ENCODE data around the gene TSPAN3.
A peak's percentile ranks its signal among the peaks of the same experiment; 100 is the strongest.

Gene TSPAN3

GRCh38 chr15:77067691-77068367 lies 3.1 kb downstream of the TSPAN3 start:
- no peak for TF ChIP-seq CTCF (IDR thresholded peaks at IDR 0.05; ENCODE audit: low read length, missing control alignments)
- no peak for DNase-seq (ENCODE audit: low read depth)
- H3K4me3 ChIP-seq (replicated peaks; ENCODE audit: low read depth, low read length): no peak overlapping the region

GRCh38 chr15:77066971-77067690 lies 3.8 kb downstream of the TSPAN3 start:
- H3K4me3 ChIP-seq (replicated peaks; ENCODE audit: low read depth, low read length): no peak overlapping the region
- no peak for TF ChIP-seq CTCF (IDR thresholded peaks at IDR 0.05; ENCODE audit: low read length, missing control alignments)
- no peak for DNase-seq (ENCODE audit: low read depth)

GRCh38 chr15:77064539-77065308 lies 6.2 kb downstream of the TSPAN3 start:
- H3K4me3 ChIP-seq (replicated peaks; ENCODE audit: low read depth, low read length): no peak overlapping the region
- DNase-seq (ENCODE audit: low read depth): peak; percentile 46
- TF ChIP-seq CTCF (IDR thresholded peaks at IDR 0.05; ENCODE audit: low read length, missing control alignments): no peak

GRCh38 chr15:77064063-77064462 lies 6.8 kb downstream of the TSPAN3 start:
- H3K4me3 ChIP-seq (replicated peaks; ENCODE audit: low read depth, low read length): no peak overlapping the region
- TF ChIP-seq CTCF (IDR thresholded peaks at IDR 0.05; ENCODE audit: low read length, missing control alignments): no peak
- no peak for DNase-seq (ENCODE audit: low read depth)

GRCh38 chr15:77063249-77063648 lies 7.7 kb downstream of the TSPAN3 start:
- no peak for DNase-seq (ENCODE audit: low read depth)
- no peak for TF ChIP-seq CTCF (IDR thresholded peaks at IDR 0.05; ENCODE audit: low read length, missing control alignments)
- H3K4me3 ChIP-seq (replicated peaks; ENCODE audit: low read depth, low read length): no peak overlapping the region

- no peak overlapping the region for H3K4me3 ChIP-seq (replicated peaks; ENCODE audit: low read depth, low read length)
- no peak for TF ChIP-seq CTCF (IDR thresholded peaks at IDR 0.05; ENCODE audit: low read length, missing control alignments)
- DNase-seq (ENCODE audit: low read depth): peak; percentile 51
Observed at GRCh38 chr15:77060546-77060945, 10.4 kb downstream of the TSPAN3 start.

All from fibroblast of pulmonary artery (primary cell).